GM11168 (cell line): ENCODE measurements around the gene MLPH.

Source experiments
- in situ Hi-C: fragments of 300-500 bp; cut with MboI; formaldehyde crosslinking; loops from one replicate; pipeline ENCODE4 v1.12.0; 2022; ENCODE audit warnings: low sequenced_read_pairs; ENCODE audit not compliant: unreplicated experiment

Gene MLPH

GRCh38 chr2:237494066-237494465 lies 7.0 kb downstream of the MLPH start:
- in situ Hi-C loops: no loop called here

DNA sequence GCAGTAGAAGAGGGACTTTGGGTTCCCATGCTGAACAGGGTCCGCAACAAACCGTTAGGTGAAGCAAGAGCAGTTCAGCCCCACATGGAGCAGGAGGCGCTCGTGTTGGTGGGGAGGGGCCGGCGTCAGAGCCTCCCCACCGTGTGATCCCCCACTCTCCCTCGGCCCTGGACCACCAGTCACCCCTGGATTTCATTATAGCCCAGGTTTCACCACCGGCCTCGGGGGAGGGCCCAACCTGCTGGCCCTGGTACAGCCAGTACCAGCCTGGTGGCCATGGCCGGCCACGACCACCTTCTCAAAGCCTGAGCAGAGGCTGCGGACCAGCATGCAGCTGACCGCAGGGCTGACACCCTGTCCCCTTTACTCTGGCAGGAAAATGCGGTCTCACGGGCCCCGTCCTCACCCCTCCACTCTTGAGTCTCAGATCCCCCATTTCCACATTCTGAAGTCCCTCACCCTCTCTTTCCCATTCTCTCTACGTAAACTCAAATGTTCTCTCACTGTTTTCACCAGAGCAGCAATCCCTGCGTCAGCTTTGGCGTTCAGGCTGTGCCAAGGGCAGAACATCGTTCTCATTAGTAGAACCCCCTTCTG lies 8.6 kb downstream of the MLPH start:
- in situ Hi-C loops: no loop called here

GRCh38 chr2:237496428-237496827 lies 9.4 kb downstream of the MLPH start:
- in situ Hi-C loops: no loop called here

DNA sequence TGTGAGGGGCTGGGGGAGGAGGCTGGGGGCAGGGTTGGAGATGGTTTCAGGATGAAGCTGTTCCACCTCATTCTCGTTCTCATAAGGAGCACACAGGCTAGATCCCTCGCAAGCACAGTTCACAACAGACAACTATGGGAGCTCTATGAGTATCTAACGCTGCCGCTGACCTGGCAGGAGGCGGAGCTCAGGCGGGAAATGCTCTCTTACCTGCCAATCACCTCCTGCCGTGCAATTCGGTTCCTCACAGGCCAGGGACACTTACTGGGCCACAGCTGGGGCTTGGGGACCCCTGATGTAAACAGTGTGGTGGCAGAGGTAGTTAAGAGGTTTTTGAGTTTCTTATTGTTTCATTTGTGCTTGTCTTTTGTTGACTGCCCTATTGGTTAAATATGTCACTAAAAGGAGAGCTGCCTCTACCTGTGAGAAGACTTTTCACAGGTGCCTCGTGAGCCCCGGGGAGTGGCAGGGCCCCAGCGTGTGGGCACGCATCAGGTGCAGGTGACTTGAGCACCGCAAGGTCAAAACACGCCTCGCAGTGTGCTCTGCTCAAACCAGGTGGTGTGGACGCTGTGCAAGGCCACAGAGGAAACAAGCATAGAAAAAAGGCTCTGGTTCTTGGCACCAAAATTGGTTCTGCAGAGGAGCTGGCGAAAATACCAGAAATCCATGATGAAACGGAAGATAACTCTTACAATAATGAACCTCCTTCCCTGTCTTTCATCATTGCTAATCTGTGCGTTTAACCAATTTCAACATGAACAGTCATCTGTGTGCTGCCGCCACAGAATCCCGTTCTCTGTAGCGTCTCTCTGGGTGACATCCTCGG lies 10.2 kb downstream of the MLPH start:
- in situ Hi-C loops: no loop called here

- in situ Hi-C loops: no loop called here
These were observed 10.8 kb downstream of the MLPH start for GRCh38 chr2:237497838-237498186.

DNA sequence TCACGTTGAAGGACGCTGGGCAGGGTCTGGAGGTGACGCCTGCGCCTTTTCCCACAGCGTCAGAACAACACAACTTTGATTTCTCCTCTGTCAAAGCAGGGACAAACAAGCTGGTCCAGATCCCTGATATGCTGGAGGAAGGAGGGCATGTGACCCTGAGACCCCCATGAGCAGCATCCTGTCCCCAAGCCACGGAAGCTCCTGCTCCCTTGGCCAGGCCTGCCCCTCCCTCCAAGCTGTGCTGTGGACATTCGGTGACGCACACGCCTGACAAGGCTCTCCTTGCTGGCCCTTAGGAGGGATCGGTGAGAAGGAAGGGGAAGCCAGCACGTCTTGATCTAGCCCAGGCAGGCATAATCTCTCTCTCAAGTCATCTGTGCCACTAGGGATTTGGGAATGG lies 11.3 kb downstream of the MLPH start:
- in situ Hi-C loops: no loop called here

DNA sequence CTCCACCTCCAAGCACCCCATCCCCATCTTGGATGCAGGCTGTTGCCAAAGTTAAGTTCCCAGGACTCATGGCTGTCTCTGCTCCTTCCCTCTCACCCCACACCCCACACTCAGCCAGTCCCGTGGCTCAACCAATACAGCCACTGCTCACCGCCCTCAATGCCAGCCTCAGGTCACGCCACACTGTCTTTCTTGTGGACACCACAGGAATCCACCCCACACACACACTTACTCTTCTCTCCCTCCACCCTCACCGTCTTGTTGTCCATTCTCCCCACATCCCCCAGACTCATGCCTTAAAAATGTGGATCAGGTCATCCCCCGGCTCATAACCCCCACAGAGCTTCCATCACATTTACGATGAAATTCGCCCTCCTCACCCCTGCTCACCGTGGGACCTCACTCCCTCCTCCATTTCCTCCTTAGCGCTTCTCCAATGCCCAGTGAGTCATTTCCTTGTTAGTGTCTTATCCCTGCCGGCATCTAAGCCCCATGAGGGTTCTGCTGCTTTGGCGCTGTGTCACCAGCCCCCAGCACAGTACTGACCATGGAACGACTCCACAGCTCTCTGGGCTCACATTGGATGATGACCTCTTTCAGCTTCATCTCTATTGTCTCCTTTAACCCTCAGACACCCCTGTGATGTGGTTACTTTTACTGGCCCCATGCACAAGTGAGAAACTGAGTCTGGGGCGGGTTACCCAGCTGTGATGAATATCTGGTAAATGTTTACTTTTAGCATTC lies 13.8 kb downstream of the MLPH start:
- in situ Hi-C loops: no loop called here

GRCh38 chr2:237501892-237502513 lies 15.0 kb downstream of the MLPH start:
- in situ Hi-C loops: no loop called here

- in situ Hi-C loops: no loop called here
These were observed 16.1 kb downstream of the MLPH start for GRCh38 chr2:237503201-237503600.

- in situ Hi-C loops: no loop called here
These were observed 18.3 kb downstream of the MLPH start for GRCh38 chr2:237505188-237505939.

GRCh38 chr2:237507512-237507911 lies 20.5 kb downstream of the MLPH start:
- in situ Hi-C loops: no loop called here

- in situ Hi-C loops: no loop called here
These were observed 21.3 kb downstream of the MLPH start for GRCh38 chr2:237508361-237508760.

- in situ Hi-C loops: no loop called here
These were observed 22.1 kb downstream of the MLPH start for GRCh38 chr2:237509151-237509550.

DNA sequence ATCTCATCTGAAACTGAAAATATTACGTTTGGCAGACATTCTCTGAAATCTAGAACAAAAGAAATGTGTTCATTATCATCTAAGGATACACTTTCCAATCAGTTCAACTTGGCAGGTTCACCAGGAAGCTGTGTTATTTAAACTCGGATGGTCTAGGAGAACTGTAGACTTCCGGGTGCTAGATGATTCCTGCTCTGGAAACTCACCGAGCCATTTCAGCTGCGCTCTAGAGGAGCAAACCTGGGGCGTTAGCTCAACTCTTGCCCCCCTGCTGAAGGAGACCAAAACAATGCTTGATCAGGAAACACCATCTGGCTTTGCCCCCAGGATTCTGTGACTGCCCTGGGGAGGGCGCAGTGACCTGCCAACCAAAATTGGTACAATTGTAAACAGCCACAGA lies 22.9 kb downstream of the MLPH start:
- in situ Hi-C loops: loop anchor here (5.0 kb wide), 1 partner anchor 62 kb away; no protein-coding TSS in a partner anchor

DNA sequence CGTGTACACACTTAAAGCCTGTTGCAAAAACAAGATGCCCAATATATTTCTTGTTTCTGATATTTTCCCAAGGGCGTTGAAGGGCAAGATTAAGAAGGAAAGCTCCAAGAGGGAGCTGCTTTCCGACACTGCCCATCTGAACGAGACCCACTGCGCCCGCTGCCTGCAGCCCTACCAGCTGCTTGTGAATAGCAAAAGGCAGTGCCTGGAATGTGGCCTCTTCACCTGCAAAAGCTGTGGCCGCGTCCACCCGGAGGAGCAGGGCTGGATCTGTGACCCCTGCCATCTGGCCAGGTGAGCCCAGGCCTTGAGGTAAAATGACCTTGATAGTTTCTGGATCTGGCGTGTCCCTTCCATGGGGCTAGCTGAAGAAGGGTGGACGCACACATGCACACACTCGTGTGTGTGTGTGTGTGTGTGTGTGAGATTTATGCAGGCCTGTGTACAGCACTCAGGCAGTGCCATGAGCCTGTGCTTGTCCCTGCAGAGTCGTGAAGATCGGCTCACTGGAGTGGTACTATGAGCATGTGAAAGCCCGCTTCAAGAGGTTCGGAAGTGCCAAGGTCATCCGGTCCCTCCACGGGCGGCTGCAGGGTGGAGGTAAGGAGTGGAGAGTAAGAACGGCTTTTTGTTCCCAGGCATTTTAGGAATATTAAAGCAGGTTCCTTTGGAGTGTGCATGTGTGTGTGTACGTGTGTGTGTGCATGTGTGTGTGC lies 23.6 kb downstream of the MLPH start:
- in situ Hi-C loops: loop anchor here (5.0 kb wide), 1 partner anchor 62 kb away; no protein-coding TSS in a partner anchor

- in situ Hi-C loops: loop anchor here (5.0 kb wide), 1 partner anchor 61 kb away; no protein-coding TSS in a partner anchor
These were observed 24.4 kb downstream of the MLPH start for GRCh38 chr2:237511433-237511832.

- in situ Hi-C loops: loop anchor here (5.0 kb wide), 1 partner anchor 60 kb away; no protein-coding TSS in a partner anchor
These were observed 24.9 kb downstream of the MLPH start for GRCh38 chr2:237511885-237512405.

GRCh38 chr2:237512774-237513466 lies 25.9 kb downstream of the MLPH start:
- in situ Hi-C loops: loop anchor here (5.0 kb wide), 1 partner anchor 59 kb away; no protein-coding TSS in a partner anchor
